Right hindlimb (tissue), 1 donor: ENCODE data around the gene KPNA6.
"Not testable (repeated sequence)": the region's sequence is repeated elsewhere in the genome, so short reads cannot be mapped to it uniquely, and the experiment has no call there.

Source experiments
- DNase-seq: peaks from one replicate; pipeline ENCODE4 v3.0.0-alpha.2; 2018

Gene KPNA6

GRCh38 chr1:32100807-32101708 is 6.8 kb upstream of the KPNA6 start:
- DNase-seq, result no peak

GRCh38 chr1:32104127-32104526 is 3.7 kb upstream of the KPNA6 start:
- no peak for DNase-seq

DNA sequence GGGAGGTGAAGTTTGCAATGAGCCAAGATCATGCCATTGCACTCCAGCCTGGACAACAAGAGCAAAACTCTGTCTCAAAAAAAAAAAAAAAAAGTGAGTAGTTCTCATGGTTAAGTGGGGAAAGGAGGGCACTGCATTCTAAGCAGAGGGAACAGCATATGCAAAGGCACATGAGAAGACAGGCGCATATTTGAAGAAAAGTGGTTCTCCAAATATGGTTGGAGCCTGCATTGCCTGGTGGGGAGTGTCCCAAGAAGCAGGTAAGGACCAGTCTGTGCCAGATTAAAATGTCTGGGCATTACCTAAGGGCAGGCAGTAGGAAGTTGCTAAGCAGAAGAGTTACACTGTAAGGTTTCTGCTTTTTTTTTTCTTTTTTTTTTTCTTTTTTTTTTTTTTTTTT is 2.5 kb upstream of the KPNA6 start:
- DNase-seq, result no peak

GRCh38 chr1:32106663-32107275 is 1.1 kb upstream of the KPNA6 start:
- no peak for DNase-seq

DNA sequence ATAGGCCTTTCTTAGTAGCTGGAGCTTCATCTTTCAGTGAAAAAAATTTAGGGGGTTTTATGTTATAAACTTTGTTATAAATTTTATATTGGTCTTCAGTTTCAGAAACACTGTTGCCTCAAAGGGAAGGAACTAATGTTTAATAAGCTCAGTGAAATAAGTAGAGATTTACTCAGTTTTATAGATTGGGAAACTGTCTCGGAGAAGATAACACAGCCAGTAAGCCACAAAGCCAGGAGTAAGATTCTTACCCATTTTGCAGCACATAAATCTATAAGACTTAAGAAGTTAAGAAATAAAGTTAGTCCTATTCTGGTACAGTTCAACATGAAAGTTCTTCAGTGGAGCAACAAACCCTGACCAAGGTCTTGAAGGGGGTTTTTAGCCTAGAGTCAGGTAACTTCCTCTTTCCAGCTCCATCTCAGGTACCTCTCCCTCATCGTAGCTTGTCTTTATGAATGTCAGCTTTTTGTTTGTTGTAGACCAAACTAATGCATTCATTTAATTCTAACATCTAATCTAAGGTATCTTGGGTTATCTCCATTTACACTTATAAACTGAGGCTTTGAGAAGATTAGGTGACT is 3.3 kb downstream of the KPNA6 start:
- no peak for DNase-seq

DNA sequence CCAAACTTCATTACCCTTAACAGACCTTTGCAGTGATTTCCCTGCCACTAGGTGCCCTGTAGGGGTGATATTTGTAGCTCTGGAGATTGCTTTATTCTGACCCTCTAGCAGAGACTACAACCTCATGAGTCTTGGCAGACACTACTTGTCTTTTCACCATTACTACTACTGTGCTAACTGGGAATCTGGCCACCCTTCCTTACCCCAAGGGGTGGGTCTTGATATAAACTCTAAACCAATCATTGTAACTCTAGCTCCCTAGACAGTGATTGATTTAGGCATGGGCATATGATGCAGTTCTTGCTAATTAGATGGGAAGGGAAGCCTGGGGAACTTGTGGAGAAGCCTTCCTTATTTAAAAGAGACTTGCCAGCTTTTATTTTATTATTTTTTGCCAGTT is 3.9 kb downstream of the KPNA6 start:
- DNase-seq, result no peak

- no peak for DNase-seq
These were observed 5.0 kb downstream of the KPNA6 start for GRCh38 chr1:32112806-32113375.

DNA sequence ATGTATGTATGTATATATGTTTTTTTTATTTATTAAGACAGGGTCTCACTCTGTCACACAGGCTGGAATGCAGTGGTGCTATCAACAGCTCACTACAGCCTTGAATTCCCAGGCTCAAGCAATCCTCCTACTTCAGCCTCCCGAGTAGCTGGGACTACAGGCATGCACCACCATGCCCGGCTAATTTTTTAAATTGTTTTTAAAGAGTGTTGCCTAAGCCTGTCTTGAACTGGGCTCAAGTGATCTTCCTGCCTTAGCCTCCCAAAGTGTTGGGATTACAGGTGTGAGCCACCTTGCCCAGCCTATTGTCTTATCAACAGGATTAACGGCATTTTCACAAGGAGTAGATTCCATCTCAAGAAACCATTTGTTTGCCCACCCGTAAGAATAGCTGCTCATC is 5.6 kb downstream of the KPNA6 start:
- DNase-seq, result not testable (repeated sequence)

- DNase-seq, result no peak
These were observed 6.6 kb downstream of the KPNA6 start for GRCh38 chr1:32114420-32114819.

GRCh38 chr1:32115496-32115895 is 7.6 kb downstream of the KPNA6 start:
- DNase-seq, result no peak

DNA sequence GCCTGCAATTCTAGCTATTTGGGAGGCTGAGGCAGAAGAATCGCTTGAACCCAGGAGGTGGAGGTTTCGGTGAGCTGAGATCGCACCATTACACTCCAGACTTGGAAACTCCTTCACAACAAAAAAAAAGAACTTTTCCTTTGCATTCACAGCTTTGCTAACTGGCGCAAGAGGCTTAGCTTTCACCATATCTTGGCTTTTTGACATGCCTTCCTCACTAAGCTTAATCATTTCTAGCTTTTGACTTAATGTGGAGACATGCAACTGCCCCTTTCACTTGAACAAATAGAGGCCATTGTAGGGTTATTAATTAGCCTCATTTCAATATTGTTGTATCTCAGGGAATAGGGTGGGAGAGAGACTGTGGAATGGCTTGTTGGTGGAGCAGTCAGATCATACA is 8.7 kb downstream of the KPNA6 start:
- no peak for DNase-seq

GRCh38 chr1:32122151-32122550 is 14.3 kb downstream of the KPNA6 start:
- DNase-seq, result no peak

DNA sequence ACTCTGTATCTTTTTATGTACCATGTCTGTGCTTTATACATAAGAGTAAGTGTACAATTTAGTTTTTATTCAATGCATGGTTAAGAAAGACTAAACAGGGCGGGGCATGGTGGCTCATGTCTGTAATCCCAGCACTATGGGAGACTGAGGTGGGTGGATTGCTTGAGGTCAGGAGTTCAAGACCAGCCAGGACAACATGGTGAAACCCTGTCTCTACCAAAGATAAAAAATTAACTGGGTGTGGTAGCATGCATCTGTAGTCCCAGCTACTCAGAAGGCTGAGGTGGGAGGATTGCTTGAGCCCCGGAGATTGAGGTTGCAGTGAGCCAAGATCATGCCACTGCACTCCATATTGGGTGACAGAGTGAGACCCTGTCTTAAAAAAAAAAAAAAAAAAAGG is 15.5 kb downstream of the KPNA6 start:
- not testable (repeated sequence) for DNase-seq

GRCh38 chr1:32125313-32125712 is 17.5 kb downstream of the KPNA6 start:
- DNase-seq, result no peak

DNA sequence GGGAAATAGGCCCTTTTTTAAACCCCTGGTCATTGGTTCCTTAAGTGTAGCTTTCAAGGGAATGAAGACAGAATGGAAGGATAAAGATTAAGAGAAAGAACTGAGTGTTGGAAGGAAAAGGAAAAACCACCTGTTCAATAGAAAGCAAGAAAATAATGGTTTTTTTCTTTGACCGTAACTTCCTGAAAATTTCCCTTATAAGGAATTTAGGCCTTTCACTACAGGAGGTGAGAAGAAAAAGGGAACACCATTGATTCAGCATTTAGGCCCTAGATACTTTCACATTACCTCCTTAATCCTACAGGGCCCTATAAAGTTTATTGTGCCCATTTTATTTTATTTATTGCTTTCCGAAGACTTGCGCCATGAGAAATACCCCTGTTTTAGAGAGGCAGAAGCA is 18.9 kb downstream of the KPNA6 start:
- no peak for DNase-seq

DNA sequence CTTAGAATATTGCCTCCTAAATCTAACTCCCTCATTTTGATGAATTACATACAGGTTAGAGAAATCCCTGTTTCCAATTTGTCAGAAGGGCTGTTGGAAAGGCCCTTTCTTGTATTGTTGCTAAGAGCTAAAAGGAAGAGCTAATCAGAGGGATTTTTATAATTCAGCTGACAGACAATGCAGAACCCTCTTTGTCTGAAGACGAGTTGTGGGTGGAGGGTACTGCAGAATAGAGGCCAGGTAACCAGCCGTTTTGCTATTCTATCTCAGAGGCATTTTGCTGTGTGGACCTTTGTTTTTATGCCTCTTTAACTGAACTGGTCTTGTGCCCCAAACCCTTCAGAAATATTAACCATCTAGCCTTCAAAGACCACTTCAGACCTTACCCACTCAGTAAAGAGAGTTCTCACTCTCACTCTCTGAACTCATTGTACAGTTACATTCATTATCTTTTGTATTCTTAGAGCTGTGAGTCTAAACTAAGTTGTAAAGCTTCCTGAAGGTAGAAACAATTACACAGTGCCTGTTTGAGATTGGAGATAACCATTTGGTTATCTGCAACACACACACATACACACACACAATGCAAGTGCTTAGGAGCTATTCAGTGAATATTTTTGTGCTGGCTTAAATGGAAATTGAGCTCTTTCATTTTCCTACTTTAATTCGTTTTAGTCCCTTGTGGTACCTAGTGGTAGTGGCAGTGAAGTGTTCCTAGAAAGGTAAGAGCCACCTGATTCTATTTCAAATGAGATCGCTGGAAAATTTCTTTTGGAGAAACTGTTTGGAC is 19.7 kb downstream of the KPNA6 start:
- DNase-seq, result no peak

- DNase-seq, result no peak
These were observed 20.6 kb downstream of the KPNA6 start for GRCh38 chr1:32128479-32128878.

GRCh38 chr1:32128964-32129363 is 21.1 kb downstream of the KPNA6 start:
- no peak for DNase-seq

DNA sequence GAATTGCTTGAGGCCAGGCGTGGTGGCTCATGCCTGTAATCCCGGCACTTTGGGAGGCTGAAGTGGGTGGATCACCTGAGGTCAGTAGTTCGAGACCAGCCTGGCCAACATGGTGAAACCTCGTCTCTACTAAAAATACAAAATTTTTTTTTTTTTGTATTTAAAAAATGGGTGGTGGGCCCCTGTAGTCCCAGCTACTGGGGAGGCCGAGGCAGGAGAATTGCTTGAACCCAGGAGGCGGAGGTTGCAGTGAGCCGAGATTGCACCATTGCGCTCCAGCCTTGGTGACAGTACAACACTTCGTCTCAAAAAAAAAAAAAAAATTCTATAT is 26.1 kb downstream of the KPNA6 start:
- DNase-seq, result not testable (repeated sequence)

GRCh38 chr1:32137111-32137510 is 29.3 kb downstream of the KPNA6 start:
- no peak for DNase-seq

DNA sequence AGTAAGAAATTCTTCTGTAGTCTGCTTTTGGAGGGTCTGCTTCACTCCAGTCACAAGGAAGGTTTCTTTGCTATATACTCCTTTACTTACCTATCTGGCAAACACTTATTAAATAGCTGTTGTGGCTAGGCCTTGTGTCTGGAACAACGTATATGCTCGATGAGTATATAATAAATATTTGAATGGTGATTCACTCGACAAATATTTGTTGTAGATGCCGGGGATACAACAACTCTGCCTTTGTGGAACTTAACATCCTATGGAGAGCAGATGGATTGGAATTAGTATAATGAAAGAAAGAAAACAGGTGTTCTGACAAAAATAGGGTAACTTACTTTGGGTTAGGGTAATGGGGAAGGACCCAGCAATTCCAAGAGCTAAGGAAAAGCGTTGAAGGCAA is 31.1 kb downstream of the KPNA6 start:
- DNase-seq, result no peak

GRCh38 chr1:32142446-32143301 is 34.8 kb downstream of the KPNA6 start:
- peak; percentile 89 for DNase-seq
